CD4-positive, alpha-beta T cell treated with Interleukin-15 for 4 hours (primary cell): ENCODE data around the gene ADAM19.

Source experiments
- DNase-seq: peaks from one replicate; pipeline ENCODE4 v3.0.0-alpha.2; 2020; ENCODE audit warnings: low spot score

The ADAM19 gene, protein sequence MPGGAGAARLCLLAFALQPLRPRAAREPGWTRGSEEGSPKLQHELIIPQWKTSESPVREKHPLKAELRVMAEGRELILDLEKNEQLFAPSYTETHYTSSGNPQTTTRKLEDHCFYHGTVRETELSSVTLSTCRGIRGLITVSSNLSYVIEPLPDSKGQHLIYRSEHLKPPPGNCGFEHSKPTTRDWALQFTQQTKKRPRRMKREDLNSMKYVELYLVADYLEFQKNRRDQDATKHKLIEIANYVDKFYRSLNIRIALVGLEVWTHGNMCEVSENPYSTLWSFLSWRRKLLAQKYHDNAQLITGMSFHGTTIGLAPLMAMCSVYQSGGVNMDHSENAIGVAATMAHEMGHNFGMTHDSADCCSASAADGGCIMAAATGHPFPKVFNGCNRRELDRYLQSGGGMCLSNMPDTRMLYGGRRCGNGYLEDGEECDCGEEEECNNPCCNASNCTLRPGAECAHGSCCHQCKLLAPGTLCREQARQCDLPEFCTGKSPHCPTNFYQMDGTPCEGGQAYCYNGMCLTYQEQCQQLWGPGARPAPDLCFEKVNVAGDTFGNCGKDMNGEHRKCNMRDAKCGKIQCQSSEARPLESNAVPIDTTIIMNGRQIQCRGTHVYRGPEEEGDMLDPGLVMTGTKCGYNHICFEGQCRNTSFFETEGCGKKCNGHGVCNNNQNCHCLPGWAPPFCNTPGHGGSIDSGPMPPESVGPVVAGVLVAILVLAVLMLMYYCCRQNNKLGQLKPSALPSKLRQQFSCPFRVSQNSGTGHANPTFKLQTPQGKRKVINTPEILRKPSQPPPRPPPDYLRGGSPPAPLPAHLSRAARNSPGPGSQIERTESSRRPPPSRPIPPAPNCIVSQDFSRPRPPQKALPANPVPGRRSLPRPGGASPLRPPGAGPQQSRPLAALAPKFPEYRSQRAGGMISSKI

DNA sequence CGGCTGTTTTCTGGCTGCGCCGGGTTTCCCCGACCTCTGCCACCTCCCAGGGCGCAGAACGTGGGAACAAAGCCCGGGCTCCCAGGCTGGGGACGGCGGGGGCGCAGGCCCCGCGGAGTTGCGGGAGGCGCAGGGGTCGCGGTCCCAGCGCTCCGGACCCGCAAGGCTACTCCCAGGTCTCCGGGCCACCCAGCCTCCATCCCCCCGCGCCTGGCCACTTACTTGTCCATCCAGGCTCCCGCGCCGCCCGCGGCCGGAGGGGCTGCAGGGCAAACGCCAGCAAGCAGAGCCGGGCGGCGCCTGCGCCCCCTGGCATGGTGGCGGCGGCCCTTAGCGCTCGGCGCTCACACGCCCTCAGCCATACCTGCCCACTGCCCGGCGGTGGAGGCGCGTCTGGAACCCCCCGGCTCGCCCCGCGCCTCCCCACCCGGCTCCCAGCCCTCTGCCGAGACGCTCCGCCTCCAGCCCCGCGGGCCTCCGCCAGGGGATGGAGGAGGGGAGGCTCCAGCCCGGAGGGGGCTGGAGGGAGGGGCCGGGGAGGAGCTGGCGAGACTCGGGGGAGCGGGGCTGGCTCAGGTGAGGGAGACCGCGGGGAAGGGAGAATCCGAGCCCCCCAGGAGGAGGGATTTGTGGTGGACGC is at the start of gene ADAM19:
Gene ADAM19, minus strand, starts transcription at position 395 of the 640 bp plus-strand sequence. Its CDS starts 79 bp downstream, at position 316.
- DNase-seq, result peak; percentile 54

DNA sequence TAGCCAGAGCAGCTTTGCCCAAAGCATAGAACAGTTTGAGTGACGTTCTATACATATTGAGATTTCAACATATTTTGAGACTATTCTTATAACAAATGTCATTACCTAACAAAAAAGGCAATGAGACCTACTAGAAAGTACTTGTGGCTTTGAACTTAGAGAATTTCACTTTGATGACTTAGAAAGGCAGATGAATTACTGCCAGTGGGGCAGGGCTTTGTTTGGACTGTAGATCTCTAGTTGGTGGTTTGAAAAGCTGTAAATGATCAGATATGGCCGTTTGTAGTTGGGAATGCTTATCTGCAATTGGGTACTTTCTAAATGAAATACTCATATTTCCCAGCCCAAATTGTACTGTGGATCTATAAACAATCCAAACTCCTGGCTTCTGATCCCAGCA is 48.6 kb upstream of the ADAM19 start:
- no peak for DNase-seq

DNA sequence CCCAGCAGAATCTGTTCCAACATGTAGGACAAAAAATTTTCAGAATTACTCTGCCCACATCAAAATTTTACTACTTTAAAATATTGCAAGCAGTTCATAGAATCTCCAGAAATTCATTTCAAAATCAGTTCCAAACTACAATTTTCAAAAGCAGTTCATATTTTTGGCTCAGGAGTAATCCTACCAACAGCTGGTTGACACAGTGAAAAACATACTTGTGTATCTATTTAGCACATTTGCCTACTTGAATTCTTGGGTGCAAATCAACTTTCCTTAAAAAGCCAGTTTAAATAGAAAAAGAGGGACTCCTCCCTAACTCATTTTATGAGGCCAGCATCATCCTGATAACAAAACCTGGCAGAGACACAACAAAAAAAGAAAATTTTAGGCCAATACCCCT is 45.2 kb upstream of the ADAM19 start:
- DNase-seq, result no peak

DNA sequence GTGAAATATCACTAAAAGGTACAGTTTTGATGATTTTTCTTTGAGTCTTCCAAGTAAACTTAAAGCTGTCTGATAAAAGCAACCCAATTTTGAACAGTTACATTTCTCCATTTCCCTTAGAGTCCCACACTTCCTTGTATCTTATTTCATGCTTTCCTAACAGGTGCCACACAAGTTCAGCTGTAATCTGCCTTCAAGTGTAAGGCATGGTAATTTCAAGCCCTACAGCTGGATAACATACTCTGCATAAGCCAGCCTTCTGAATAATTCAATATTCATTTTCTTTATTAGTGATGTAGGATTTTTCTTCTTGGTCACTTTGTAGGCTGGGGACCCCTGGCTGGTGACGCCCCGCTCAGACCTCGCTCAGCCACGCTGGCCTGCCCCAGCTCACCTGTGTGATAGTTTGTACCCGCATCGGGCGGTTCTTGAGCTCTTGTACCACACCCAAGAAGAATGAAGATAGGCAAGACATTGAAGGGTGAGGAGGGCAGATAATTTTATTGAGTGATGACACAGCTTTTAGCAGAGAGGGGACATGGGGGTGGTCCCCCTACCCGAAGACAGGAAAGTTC is 42.7 kb upstream of the ADAM19 start:
- DNase-seq, result no peak

DNA sequence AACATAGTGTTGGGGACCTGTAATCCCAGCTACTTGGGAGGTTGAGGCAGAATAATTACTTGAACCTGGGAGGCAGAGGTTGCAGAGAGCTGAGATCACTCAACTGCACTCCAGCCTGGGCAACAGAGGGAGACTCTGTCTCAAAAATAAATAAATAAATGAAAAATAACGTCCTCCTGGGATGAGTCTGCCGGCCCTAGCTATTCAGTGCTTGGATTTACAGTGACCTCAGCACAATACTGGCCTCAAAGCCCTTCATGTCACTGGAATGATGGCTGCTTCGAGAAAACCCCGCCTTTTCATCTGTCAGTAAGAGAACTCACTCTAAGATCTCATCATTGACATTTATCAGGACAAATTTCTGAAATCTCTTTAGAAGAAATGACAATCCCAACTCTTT is 41.2 kb upstream of the ADAM19 start:
- no peak for DNase-seq

DNA sequence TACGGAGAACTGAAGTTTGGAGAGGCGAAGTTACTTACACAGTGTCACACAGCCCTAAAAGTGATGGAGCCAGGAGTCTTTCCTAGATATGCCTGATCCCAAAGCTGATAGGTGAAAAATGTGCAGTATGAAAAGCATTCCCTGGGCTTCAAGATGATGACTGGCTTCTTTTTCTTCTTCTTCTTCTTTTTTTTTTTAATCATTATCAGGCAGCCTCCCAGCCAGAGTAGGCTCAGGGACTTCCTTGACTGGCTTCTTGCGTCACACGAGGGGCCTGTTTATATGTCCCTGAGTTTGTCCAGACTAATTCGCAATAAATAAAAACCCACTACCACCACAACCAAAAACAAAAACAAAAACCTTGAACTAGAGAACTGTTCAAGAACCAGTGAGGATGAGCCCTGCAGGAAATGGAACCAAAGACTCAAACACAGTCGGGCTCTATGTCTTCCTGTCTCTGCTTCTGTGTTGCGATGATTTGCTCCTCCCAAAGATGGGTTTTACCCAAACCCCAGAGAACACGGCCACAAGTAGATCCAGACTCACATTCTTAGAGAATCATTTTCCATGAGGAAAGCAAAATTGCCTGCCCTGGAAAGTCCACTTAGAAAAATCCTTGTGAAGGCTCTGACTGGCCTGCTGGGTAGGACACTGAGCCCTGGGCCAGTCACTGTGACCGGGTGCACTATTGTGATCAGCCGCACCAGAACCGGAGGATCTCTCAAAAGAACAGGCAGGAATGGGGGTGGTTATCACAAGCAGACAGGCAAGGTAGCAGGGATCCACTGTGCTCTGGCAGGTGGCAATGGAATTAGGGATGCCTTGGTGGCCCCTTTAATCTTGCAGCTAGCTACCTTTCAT is 38.0 kb upstream of the ADAM19 start:
- DNase-seq, result no peak

DNA sequence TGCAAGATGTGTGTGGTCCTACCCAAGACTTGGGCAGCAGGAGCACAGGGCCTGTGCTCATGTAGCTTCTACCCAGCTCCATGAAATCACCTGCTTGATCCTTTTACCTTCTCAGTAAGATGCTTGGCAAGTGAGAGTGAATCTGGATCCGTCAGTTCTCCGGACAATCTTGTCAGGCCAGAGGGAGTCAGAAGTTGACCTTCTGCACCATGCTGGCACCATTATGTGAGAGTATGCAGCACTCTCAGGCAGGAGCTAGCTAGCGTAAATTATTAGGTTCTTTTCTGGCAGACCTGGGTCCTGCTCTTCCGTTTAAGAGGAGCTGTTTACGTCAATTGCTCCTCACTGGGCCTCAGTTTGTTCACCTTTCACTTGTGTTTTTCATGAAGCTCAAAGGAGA is 37.0 kb upstream of the ADAM19 start:
- no peak for DNase-seq

DNA sequence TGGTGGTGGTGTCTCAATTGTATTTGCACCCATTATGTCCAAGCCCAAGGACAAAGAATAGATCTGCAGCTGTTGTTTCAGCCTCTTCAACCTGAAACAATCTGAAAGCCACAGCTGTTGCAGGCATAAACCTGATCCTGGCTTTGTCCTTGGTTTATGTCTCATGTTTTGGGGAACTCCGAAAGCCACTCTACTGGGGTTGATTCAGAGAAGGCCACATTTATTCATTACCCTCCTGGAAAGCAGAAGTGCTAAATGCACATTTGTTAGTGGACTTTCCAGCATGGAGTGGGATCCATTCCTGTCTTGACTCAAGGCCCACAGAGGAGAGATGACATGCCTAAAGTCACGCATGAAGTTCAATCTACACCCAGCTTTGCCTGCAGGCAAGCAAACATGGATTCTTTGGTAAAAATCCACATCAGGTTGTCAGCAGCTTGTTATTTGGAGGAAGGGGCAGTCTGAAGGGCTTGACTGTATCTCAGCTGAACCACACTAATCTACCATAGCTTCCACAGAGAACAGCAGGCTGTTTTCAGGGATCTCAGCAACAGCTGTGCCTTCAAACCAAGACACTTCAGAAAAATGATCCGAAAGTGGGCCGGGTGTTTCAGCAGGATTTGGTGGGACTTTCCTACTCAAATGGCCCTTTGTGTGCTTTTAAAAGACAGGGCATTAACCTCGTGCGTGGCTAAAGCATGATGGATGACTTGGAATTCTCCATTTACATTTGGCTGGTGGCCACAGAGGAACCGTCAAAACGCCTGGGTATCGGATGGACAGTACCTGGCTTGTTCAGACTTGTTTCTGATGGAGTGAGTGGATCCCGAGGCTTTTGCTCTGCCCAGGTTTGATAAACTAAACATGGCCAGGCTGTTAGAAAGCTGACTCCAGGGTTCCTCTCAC is 36.2 kb upstream of the ADAM19 start:
- DNase-seq, result no peak

DNA sequence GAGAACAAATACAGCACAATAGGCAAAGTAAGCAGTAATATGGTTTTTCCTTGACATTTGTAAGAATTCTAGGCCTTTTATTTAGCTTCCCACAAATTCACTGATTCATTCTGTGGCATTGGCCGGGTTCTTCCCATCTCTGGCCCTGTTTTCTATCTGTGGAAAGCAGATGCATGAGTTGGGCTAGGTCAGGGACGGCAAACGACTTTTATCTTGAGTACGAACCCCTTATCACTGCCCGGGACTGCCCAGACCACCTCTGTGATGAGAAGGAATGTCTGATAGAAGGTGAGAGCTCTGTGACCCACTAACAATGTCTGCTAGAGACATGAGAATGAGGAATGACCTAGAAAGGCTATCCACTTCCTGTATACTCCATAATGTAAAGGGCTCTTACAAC is 35.4 kb upstream of the ADAM19 start:
- DNase-seq, result no peak

DNA sequence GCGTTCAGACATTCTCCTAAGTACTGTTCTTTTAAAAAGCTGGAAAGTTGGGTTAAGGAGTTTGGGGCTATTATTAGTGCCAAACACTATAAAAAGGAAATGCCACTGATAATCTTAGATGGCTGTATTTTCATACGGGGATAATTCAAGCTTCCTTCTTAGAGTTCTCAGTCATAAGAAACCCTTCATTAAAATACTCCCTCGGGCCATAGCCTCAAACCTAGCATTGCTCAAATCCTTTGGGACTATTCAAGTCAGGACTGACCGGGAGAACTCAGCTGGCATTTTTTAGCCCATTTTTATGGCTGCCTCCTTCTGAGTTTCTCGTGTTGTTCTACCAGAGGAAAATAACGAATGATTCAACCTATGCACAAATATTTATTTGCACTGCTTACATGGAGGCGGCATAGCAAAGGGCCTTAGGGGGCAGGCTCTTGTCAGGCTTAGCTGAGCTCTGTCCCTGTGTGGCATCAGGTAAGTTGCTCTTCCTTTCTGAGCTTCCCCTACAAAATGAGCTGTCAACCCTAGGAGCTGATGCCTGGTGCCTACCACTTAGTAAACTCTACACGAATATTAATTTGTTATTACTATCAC is 33.5 kb upstream of the ADAM19 start:
- no peak for DNase-seq

DNA sequence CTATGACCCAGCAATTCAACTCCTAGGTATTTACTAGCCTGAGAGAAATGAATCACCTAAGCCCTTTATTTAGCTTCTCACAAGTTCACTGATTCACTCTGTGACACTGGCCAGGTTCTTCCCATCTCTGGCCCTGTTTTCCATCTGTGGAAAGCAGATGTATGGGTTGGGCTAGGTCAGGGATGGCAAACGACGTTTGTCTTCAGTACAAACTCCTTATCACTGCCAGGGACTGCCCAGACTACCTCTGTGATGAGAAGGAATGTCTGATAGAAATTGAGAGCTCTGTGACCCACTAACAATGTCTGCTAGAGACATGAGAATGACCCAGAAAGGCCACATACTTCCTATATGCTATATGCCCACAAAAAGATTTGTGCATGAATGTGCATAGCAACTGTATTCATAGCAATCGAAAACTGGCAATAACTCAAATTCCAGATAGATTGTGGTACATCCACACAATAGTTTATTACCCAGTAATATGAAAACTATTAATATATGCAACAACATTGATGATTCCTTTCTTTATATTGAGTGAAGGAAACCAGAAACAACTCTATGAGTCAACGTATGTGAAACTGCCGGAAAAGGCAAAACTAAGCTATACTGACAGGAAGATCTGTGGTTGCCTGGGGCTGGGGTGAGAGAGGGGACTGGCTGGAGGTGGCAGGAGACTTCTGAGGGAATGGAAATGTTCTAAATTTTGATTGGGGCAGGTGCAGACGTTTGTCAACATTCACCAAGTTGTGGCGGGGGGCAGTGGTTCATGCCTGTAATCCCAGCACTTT is 32.0 kb upstream of the ADAM19 start:
- peak; percentile 74 for DNase-seq

DNA sequence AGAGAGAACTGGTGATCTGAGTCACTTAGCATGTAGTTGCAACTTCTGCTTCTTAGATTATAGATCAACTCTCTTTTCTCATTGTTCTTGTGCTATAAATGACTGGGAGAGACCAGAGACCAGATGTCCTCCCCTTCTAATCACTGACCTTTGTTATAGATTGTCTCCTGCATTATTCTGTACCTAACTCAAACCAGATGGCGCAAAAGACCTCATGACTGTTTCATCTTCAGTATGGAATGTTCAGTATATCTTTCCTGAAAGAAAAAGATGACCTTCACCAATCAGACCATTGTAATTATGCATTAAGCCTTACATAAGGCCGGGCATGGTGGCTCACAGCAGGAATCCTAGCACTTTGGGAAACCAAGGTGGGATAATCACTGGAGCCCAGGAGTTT is 30.5 kb upstream of the ADAM19 start:
- no peak for DNase-seq

DNA sequence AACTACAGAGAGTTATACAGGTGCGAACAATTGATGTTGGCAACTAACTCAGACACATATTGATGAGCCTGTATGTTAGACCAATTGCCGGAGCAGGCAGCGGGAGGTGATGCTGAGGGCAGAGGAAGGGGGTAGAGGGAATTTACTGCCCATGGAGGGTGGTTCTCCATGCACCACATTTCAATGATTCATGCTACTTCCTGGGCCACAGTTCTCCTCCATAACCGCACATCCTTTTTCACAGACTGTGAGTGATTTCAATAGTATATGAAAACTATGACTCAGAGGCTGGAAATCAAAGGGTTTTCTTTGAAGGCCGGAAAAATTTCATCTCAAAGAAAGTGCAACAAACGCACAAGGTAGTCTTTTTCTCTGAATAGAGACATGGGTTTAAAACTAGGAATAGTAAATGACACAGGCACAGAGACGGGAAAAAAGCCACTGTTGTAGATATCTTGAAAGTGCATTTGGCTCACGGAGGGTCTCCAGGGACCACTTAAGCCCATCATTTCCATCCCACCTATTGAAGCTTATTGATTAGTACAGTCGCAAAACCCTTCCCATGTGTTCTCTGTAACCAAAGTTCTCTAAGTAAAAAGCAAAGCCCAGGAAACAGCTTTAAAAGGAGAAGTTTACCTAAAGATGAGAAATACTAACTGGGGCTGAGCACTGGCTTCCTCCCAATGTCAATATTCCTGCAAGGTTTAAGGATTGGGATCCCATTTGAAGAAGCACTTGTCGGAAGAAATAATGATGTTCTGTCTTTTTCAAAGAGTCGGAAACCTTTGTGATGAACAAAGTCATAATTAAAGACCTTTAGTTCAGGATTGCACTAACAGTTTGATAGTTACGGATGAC is 28.0 kb upstream of the ADAM19 start:
- DNase-seq, result peak; percentile 88

DNA sequence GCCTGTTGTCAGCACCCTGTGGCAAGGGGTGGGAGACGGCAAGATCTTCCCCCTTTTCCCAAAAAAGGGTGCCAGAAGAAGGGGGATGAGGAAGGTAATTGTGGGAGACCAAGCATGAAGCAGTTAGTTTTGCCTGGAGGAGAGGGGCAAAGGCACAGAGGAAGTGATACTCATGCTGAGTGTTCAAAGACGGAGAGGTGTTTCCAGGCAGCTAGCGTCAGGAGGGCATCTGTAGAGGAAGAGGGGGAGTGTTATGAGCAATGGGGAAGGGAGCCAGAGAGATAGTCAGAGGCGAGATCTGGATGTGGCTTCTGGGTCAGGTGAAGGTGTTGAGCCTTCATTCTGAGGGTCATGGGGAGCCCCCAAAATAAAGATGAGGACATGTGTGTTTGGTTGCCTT is 26.9 kb upstream of the ADAM19 start:
- DNase-seq, result peak; percentile 37

DNA sequence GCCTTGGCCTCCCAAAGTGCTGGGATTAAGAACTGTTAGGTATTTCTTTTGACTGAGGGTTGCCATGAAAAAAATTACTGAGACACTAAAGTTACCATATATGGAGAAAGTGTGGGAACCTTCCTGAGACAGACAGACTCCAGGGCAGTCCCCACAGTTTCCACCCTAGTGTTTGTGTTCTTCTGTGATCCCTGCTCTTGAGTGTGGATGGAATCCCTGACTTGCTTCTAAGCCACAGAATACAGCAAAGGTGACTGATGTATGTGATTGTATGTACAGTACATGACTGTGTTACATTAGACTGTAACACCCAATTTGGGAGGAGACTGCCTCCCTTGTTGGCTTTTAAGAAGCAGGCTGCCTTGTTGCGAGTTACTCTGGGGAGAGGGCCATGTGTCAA is 24.7 kb upstream of the ADAM19 start:
- no peak for DNase-seq

DNA sequence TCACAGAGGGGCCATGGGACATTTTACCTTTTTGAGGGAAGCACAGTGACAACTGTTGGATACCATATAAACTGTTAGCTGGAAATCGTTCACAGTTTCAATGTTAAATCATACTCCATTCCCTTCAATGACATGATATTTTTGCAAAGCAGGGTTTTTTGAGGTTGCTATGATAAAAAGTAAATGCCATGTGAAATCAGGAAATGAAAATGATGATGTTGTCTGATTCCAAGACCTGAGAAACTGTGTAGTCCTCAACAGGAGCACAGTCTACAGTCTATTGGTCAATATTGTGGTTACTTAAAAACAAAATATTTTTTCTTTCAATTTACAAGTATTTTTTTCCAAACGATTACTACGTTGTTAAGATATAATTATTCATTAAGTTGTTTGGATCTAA is 24.0 kb upstream of the ADAM19 start:
- no peak for DNase-seq

DNA sequence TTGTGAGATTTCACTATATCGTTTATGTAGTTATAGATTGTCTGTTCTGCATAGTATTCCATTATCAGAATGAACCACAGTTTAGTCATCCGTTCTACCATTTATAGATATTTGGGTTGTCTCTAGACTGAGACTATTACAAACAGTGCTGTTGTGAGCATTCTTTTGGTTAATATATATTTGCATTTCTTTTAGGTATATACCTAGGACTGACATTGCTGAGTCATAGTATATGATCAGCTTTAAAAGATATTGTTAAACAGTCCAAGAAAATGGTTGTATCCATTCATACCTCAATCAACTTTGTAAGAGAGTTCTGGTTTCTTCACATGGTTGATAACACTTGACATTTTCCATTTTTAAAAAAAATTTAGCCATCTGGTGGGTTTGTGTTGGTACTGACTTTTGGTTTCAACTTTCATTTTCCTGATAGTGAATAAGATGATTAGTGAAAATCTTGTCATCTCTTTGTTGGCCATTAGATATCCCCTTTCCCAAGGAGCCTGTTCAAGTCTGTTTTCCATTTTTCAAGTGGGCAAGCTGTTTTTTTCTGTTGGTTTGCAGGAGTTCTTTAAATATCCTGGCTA is 22.9 kb upstream of the ADAM19 start:
- DNase-seq, result no peak

DNA sequence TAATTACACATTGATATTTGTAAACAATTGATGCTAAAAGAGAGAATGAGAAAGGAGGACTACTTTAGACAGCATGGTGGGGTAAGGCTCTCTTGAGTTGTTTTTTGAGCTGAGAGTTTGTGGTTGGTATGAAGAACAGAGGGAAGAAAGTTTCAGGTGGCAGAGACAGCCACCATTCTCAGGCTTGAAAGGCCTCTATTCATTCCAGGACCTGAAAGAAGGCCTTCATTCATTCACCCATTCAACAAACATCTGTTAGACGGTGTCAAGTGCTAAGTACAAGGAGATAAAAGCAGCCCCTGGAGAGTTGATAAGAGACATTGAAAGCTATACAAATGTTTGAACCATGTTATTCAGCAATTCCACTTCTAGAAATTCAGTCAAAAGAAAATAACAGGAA is 21.7 kb upstream of the ADAM19 start:
- DNase-seq, result no peak
